GM23338 (cell line): ENCODE data around the gene CELA3A. TPM values are rescaled to one million over a fixed set of nuclear protein-coding genes. Genes with fewer than 3 reads are reported as not detected.

ENCODE experiments used
- ATAC-seq: fragments of 200-7000 bp; cut with Tn5 transposase; 3 replicates; pipeline ENCODE4 v1.9.1; 2020
- DNase-seq: peaks from one replicate; pipeline ENCODE4 v3.0.0-alpha.2; 2015; ENCODE audit warnings: low spot score
- H2AFZ ChIP-seq: fragments of 200-600 bp; sonication (generic); 2 replicates; pipeline ENCODE4 v1.8.0; 2016; ENCODE audit warnings: antibody characterized with exemption, mild to moderate bottlenecking, moderate library complexity
- H3F3A ChIP-seq: fragments of 200-600 bp; sonication (generic); replicated peaks from 2 replicates; pipeline ENCODE4 v1.8.0; 2017; ENCODE audit warnings: antibody characterized with exemption, mixed run types, low read depth
- H3K27ac ChIP-seq: fragments of 200-600 bp; sonication (generic); 2 replicates; pipeline ENCODE4 v1.6.1; 2016; ENCODE audit warnings: low read depth
- H3K27me3 ChIP-seq: fragments of 200-600 bp; sonication (generic); 2 replicates; pipeline ENCODE4 v1.8.0; 2016; ENCODE audit warnings: mild to moderate bottlenecking, mixed run types, moderate library complexity; ENCODE audit not compliant: insufficient read depth
- H3K36me3 ChIP-seq: fragments of 200-600 bp; sonication (generic); 2 replicates; pipeline ENCODE4 v1.8.0; 2016; ENCODE audit warnings: mild to moderate bottlenecking; ENCODE audit not compliant: insufficient read depth
- H3K4me1 ChIP-seq: fragments of 200-600 bp; sonication (generic); 2 replicates; pipeline ENCODE4 v1.8.0; 2016; ENCODE audit warnings: mild to moderate bottlenecking, moderate library complexity; ENCODE audit not compliant: insufficient read depth
- H3K4me2 ChIP-seq: fragments of 200-600 bp; sonication (generic); 2 replicates; pipeline ENCODE4 v1.7.1; 2017; ENCODE audit warnings: mixed run types
- H3K4me3 ChIP-seq: fragments of 200-600 bp; sonication (generic); 2 replicates; pipeline ENCODE4 v1.6.1; 2016; ENCODE audit warnings: mixed run types
- H3K79me2 ChIP-seq: fragments of 200-600 bp; sonication (generic); replicated peaks from 2 replicates; pipeline ENCODE4 v1.8.0; 2017; ENCODE audit warnings: mild to moderate bottlenecking; ENCODE audit not compliant: insufficient read depth
- H3K9me2 ChIP-seq: fragments of 200-600 bp; sonication (generic); 2 replicates; pipeline ENCODE4 v1.8.0; 2017; ENCODE audit not compliant: insufficient read depth
- H4K20me1 ChIP-seq: fragments of 200-600 bp; sonication (generic); replicated peaks from 2 replicates; pipeline ENCODE4 v1.8.0; 2017; ENCODE audit warnings: mild to moderate bottlenecking; ENCODE audit not compliant: insufficient read depth
- H3K27ac Mint-ChIP-seq: 2 replicates; pipeline ENCODE4 v1.8.0; 2020; ENCODE audit warnings: inconsistent platforms, mild to moderate bottlenecking, moderate library complexity, mixed read lengths
- H3K27me3 Mint-ChIP-seq: 3 replicates; pipeline ENCODE4 v1.8.0; 2022; ENCODE audit warnings: low read depth, mild to moderate bottlenecking, moderate library complexity, mixed read lengths, inconsistent platforms; ENCODE audit not compliant: insufficient read depth, poor library complexity
- H3K36me3 Mint-ChIP-seq: 3 replicates; pipeline ENCODE4 v1.8.0; 2021; ENCODE audit warnings: low read depth, mild to moderate bottlenecking, inconsistent platforms, moderate library complexity, mixed read lengths
- H3K4me1 Mint-ChIP-seq: 3 replicates; pipeline ENCODE4 v1.8.0; 2020; ENCODE audit warnings: mild to moderate bottlenecking, inconsistent platforms, mixed read lengths
- H3K4me3 Mint-ChIP-seq: 3 replicates; pipeline ENCODE4 v1.8.0; 2021; ENCODE audit warnings: moderate library complexity, mild to moderate bottlenecking, inconsistent platforms, mixed read lengths
- H3K9me3 Mint-ChIP-seq: 3 replicates; pipeline ENCODE4 v1.8.0; 2020; ENCODE audit warnings: moderate library complexity, mild to moderate bottlenecking, inconsistent platforms, mixed read lengths
- CREB1 ChIP-seq: fragments of 250-450 bp; sonication (Bioruptor Pico); IDR thresholded peaks from 2 replicates; pipeline ENCODE4 v1.5.0; 2020; ENCODE audit warnings: low read depth, mild to moderate bottlenecking, moderate library complexity
- CTCF ChIP-seq, 2 experiments: fragments of 200-600 bp in 1 of 2; sonication (generic) in 1 of 2; conservative IDR thresholded peaks; 2 replicates each; pipeline versions ENCODE4 v1.5.1 to v1.6.1; 2016 to 2017; ENCODE audit warnings: antibody characterized with exemption in 2 of 2, low read depth in 2 of 2, mild to moderate bottlenecking in 2 of 2, moderate library complexity in 1 of 2
- ETS1 ChIP-seq: IDR thresholded peaks from 2 replicates; pipeline ENCODE4 v1.6.1; 2016; ENCODE audit warnings: antibody characterized with exemption
- EZH2 ChIP-seq: fragments of 200-600 bp; sonication (generic); IDR thresholded peaks from one replicate; pipeline ENCODE4 v1.8.0; 2017; ENCODE audit warnings: antibody characterized with exemption, mild to moderate bottlenecking, low read depth; ENCODE audit not compliant: unreplicated experiment
- EZH2phosphoT487 ChIP-seq: fragments of 200-600 bp; sonication (generic); IDR thresholded peaks from one replicate; pipeline ENCODE4 v1.8.1; 2018; ENCODE audit warnings: antibody characterized with exemption; ENCODE audit not compliant: unreplicated experiment
- JUNB ChIP-seq: IDR thresholded peaks from one replicate; pipeline ENCODE4 v1.6.1; 2016; ENCODE audit warnings: antibody characterized with exemption; ENCODE audit not compliant: unreplicated experiment
- NANOG ChIP-seq: IDR thresholded peaks from 2 replicates; pipeline ENCODE4 v1.6.1; 2016; ENCODE audit warnings: antibody characterized with exemption, borderline replicate concordance
- POLR2AphosphoS5 ChIP-seq: IDR thresholded peaks from 2 replicates; pipeline ENCODE4 v1.6.1; 2016; ENCODE audit warnings: antibody characterized with exemption, low read depth
- REST ChIP-seq: IDR thresholded peaks from one replicate; pipeline ENCODE4 v1.6.1; 2018; ENCODE audit warnings: antibody characterized with exemption; ENCODE audit not compliant: unreplicated experiment
- STAT1 ChIP-seq: IDR thresholded peaks from one replicate; pipeline ENCODE4 v1.6.1; 2016; ENCODE audit warnings: antibody characterized with exemption; ENCODE audit not compliant: unreplicated experiment
- ZNF114 ChIP-seq: fragments of 250-450 bp; sonication (Bioruptor Pico); IDR thresholded peaks from 2 replicates; pipeline ENCODE4 v1.5.0; 2020; ENCODE audit warnings: mild to moderate bottlenecking, moderate library complexity
- ZNF331 ChIP-seq: fragments of 250-450 bp; sonication (Bioruptor Pico); IDR thresholded peaks from 2 replicates; pipeline ENCODE4 v1.5.0; 2020; ENCODE audit warnings: low read depth, mild to moderate bottlenecking, moderate library complexity
- ZNF462 ChIP-seq: fragments of 250-450 bp; sonication (Bioruptor Pico); IDR thresholded peaks from 2 replicates; pipeline ENCODE4 v1.5.0; 2020; ENCODE audit warnings: mild to moderate bottlenecking, moderate library complexity
- polyA plus RNA-seq: library from polyadenylated mRNA; unstranded; fragments of >200 nt; fragmentation: Nextera tagmentation; extraction: Ambion mirVana; gene quantifications from 2 replicates; pipeline ENCODE4 v1.2.1, GENCODE V29; 2016
- total RNA-seq: library from RNA; depleted of rRNA; stranded (reverse); fragments of >200 nt; shearing (Covaris generic); gene quantifications from 2 replicates; pipeline ENCODE4 v1.2.3, GENCODE V29; 2014

Gene CELA3A
- total and polyA plus RNA-seq, 2 experiments from 2014 or later, result not detected

GRCh38 chr1:22048351-22049192 lies 47.1 kb downstream of the CELA3A start:
- no peak overlapping the region for H3K4me2 ChIP-seq
- ATAC-seq, result no peak
- TF ChIP-seq REST, result no peak
- no peak for TF ChIP-seq EZH2phosphoT487
- TF ChIP-seq POLR2AphosphoS5, result no peak
- no peak for TF ChIP-seq ZNF114 (CRISPR knock-in tag)
- TF ChIP-seq STAT1, result no peak
- no peak for TF ChIP-seq ZNF462 (CRISPR knock-in tag)
- TF ChIP-seq JUNB, result no peak
- TF ChIP-seq ZNF331 (CRISPR knock-in tag), result no peak
- no peak for TF ChIP-seq NANOG
- TF ChIP-seq CTCF (conservative IDR thresholded peaks at IDR 0.05; ENCODE audit: low read depth in 2 of 2), result no peak
- TF ChIP-seq CREB1 (CRISPR knock-in tag), result no peak
- TF ChIP-seq ETS1, result no peak
- TF ChIP-seq EZH2, result no peak
- H3K79me2 ChIP-seq, result peaks cover 3% of the 10 kb centered on the region
- no peak overlapping the region for H3K4me3 ChIP-seq
- Mint-ChIP-seq H3K27ac (no peak overlapping the region), H3K9me3 (0 out of 3 replicates have a peak, but pooled peaks cover 4% of the 10 kb centered on the region), H3K4me1 (peaks cover 16% of the 10 kb centered on the region), H3K36me3 (no peaks in the 10 kb centered on the region), H3K27me3 (peaks cover 10% of the 10 kb centered on the region), H3K4me3 (no peak overlapping the region)
- DNase-seq, result peak; percentile 37
- no peak overlapping the region for H3K27ac ChIP-seq
- H3K36me3 ChIP-seq, result no peaks in the 10 kb centered on the region
- H3K4me1 ChIP-seq, result peaks cover 11% of the 10 kb centered on the region
- peaks cover 14% of the 10 kb centered on the region for H3F3A ChIP-seq
- H2AFZ ChIP-seq, result peak overlapping the region; percentile 82
- H4K20me1 ChIP-seq, result no peaks in the 10 kb centered on the region
- no peaks in the 10 kb centered on the region for H3K9me2 ChIP-seq
- no peaks in the 10 kb centered on the region for H3K27me3 ChIP-seq
